OCI-LY1 (cell line): ENCODE data around the gene DNAH17.

Experiments used
- H2AFZ ChIP-seq: fragments of 200-600 bp; sonication (generic), shearing (Covaris generic); 2 replicates; pipeline ENCODE4 v1.6.0; 2014; ENCODE audit warnings: antibody characterized with exemption, mild to moderate bottlenecking, low read length
- H3F3A ChIP-seq: fragments of 200-600 bp; sonication (generic), shearing (Covaris generic); 2 replicates; pipeline ENCODE4 v1.6.0; 2014; ENCODE audit warnings: mild to moderate bottlenecking, antibody characterized with exemption, low read length, moderate library complexity; ENCODE audit not compliant: insufficient read depth
- H3K27ac ChIP-seq: fragments of 200-600 bp; sonication (generic); 2 replicates; pipeline ENCODE4 v1.5.1; 2014; ENCODE audit warnings: low read length, mixed run types, mild to moderate bottlenecking, low read depth; ENCODE audit not compliant: poor library complexity, severe bottlenecking
- H3K27me3 ChIP-seq: fragments of 200-600 bp; sonication (generic); 2 replicates; pipeline ENCODE4 v1.6.0; 2014; ENCODE audit warnings: antibody characterized with exemption, mild to moderate bottlenecking, low read length, moderate library complexity; ENCODE audit not compliant: insufficient read depth
- H3K36me3 ChIP-seq: fragments of 200-600 bp; sonication (generic); 2 replicates; pipeline ENCODE4 v1.6.1; 2014; ENCODE audit warnings: mild to moderate bottlenecking, antibody characterized with exemption, low read length, moderate library complexity, mixed read lengths; ENCODE audit not compliant: insufficient read depth
- H3K4me1 ChIP-seq: fragments of 200-600 bp; sonication (generic); 2 replicates; pipeline ENCODE4 v1.5.1; 2014; ENCODE audit warnings: mild to moderate bottlenecking, low read length, moderate library complexity; ENCODE audit not compliant: insufficient read depth, severe bottlenecking
- H3K4me2 ChIP-seq: fragments of 200-600 bp; sonication (generic), shearing (Covaris generic); 2 replicates; pipeline ENCODE4 v1.6.1; 2014; ENCODE audit warnings: low read length
- H3K4me3 ChIP-seq: fragments of 200-600 bp; sonication (generic); 2 replicates; pipeline ENCODE4 v1.5.1; 2014; ENCODE audit warnings: low read length, low read depth, mild to moderate bottlenecking, mixed read lengths; ENCODE audit not compliant: poor library complexity, severe bottlenecking
- H3K79me2 ChIP-seq: fragments of 200-600 bp; shearing (Covaris generic); 2 replicates; pipeline ENCODE4 v1.6.1; 2016; ENCODE audit warnings: mixed run types, low read length, mixed read lengths; ENCODE audit not compliant: insufficient read depth
- H3K9ac ChIP-seq: fragments of 200-600 bp; sonication (generic), shearing (Covaris generic); 2 replicates; pipeline ENCODE4 v1.6.1; 2014; ENCODE audit warnings: mild to moderate bottlenecking, low read length, mixed read lengths
- H3K9me2 ChIP-seq: fragments of 200-600 bp; sonication (generic), shearing (Covaris generic); 2 replicates; pipeline ENCODE4 v1.6.1; 2014; ENCODE audit warnings: low read depth, mild to moderate bottlenecking, low read length, mixed read lengths
- H3K9me3 ChIP-seq: fragments of 200-600 bp; shearing (Covaris generic); 2 replicates; pipeline ENCODE4 v1.6.1; 2014; ENCODE audit warnings: low read length, mixed read lengths
- H4K20me1 ChIP-seq: fragments of 200-600 bp; sonication (generic), shearing (Covaris generic); 2 replicates; pipeline ENCODE4 v1.6.0; 2016; ENCODE audit warnings: mild to moderate bottlenecking, low read length; ENCODE audit not compliant: insufficient read depth
- CTCF ChIP-seq: fragments of 200-600 bp; sonication (generic), shearing (Covaris generic); IDR thresholded peaks from 2 replicates; pipeline ENCODE4 v1.5.1; 2017; ENCODE audit warnings: mild to moderate bottlenecking, antibody characterized with exemption, low read length, moderate library complexity, mixed read lengths
- EZH2 ChIP-seq: fragments of 200-600 bp; sonication (generic), shearing (Covaris generic); IDR thresholded peaks from 2 replicates; pipeline ENCODE4 v1.8.0; 2017; ENCODE audit warnings: borderline replicate concordance, mixed run types, mild to moderate bottlenecking, antibody characterized with exemption, low read length, moderate library complexity, mixed read lengths

Gene DNAH17

GRCh38 chr17:78602246-78602645, 25.1 kb upstream of the DNAH17 start:
- Histone ChIP-seq H3K27me3 (no peaks in the 10 kb centered on the region), H2AFZ (no peak overlapping the region), H3K36me3 (no peaks in the 10 kb centered on the region), H3K4me3 (no peak overlapping the region), H3K4me2 (no peak overlapping the region), H3K9ac (no peak overlapping the region), H3F3A (no peaks in the 10 kb centered on the region), H3K9me3 (no peaks in the 10 kb centered on the region), H3K4me1 (no peaks in the 10 kb centered on the region), H4K20me1 (no peaks in the 10 kb centered on the region), H3K79me2 (no peaks in the 10 kb centered on the region), H3K27ac (no peak overlapping the region), H3K9me2 (no peaks in the 10 kb centered on the region)
- TF ChIP-seq EZH2 (no peak), CTCF (no peak)

DNA sequence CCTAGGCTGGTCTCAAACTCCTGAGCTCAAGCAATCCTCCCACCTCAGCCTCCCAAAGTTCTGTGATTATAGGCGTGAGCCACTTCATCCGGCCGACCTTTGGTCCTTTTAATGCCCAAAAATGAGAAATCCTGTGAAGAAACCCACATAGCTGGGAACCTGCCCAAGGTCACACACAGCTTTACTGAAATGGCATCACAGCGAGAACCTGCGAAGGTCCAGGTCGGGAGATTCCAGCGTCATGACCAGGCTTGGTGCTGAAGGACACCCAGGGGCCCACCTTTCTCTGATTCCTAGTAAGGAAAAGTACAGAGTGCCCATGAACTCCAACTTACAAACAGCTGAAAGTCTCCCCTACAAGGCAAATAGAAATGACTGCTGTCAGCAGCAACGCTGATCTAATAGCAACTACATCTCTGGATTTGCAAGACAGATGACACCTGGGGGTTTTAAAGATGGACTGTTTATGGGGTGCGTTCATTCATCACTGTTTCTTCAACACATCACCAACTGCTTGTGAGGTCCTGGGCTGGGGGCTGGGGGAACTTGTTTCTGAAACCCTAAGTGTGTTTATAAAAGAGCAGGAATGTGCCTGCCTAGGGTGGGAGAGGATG, 24.5 kb upstream of the DNAH17 start:
- Histone ChIP-seq H3K9me2 (no peaks in the 10 kb centered on the region), H3K4me3 (no peak overlapping the region), H3K4me1 (no peaks in the 10 kb centered on the region), H3K27ac (no peak overlapping the region), H3K27me3 (no peaks in the 10 kb centered on the region), H2AFZ (no peak overlapping the region), H3K79me2 (no peaks in the 10 kb centered on the region), H3K4me2 (no peak overlapping the region), H4K20me1 (no peaks in the 10 kb centered on the region), H3F3A (no peaks in the 10 kb centered on the region), H3K36me3 (no peaks in the 10 kb centered on the region), H3K9ac (no peak overlapping the region), H3K9me3 (no peaks in the 10 kb centered on the region)
- TF ChIP-seq CTCF, result no peak

DNA sequence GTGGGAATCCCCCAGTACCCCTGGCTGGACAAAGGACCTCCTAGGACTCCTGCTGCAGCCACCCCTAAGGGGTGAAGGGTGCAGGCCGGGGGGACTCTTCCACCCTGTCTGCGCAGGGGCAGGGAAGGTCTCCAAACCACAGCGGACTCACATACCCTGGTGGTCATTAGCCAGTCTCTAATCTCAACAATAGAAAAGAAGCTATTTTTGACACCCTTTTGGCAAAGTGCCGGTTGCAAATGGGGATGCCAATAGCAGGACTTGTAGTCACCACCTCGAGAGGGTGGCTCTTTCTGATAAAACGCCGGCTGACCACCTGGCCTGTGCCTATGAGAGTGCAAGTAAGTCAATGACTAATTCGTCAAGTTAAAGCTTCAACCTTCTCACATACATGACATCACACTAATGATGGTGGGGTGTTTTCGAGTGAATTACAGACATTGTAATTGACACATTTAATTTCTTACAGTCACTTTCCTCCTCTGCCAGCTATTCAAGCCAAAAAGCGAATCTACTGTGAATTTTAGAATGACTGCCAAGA, 23.1 kb upstream of the DNAH17 start:
- H3K27me3 ChIP-seq, result no peaks in the 10 kb centered on the region
- no peaks in the 10 kb centered on the region for H3K36me3 ChIP-seq
- H3K4me2 ChIP-seq, result no peak overlapping the region

More for the DNA sequence above, 23.1 kb upstream of the DNAH17 start:
- no peaks in the 10 kb centered on the region for H3K9me3 ChIP-seq
- H2AFZ ChIP-seq, result no peak overlapping the region
- H3K9me2 ChIP-seq, result no peaks in the 10 kb centered on the region
- H3F3A ChIP-seq, result no peaks in the 10 kb centered on the region
- TF ChIP-seq EZH2, result no peak
- no peak for TF ChIP-seq CTCF
- H3K27ac ChIP-seq, result no peak overlapping the region
- no peak overlapping the region for H3K9ac ChIP-seq
- H3K79me2 ChIP-seq, result no peaks in the 10 kb centered on the region
- H4K20me1 ChIP-seq, result no peaks in the 10 kb centered on the region
- H3K4me1 ChIP-seq, result no peaks in the 10 kb centered on the region
- no peak overlapping the region for H3K4me3 ChIP-seq
